ENCODE data around the gene TP53TG5. TPM values are rescaled to one million over a fixed set of nuclear protein-coding genes. Genes with fewer than 3 reads are reported as not detected.

Gene TP53TG5
- total RNA-seq, 2 experiments from 2014 or later, result 0.29 TPM; not detected in 1

DNA sequence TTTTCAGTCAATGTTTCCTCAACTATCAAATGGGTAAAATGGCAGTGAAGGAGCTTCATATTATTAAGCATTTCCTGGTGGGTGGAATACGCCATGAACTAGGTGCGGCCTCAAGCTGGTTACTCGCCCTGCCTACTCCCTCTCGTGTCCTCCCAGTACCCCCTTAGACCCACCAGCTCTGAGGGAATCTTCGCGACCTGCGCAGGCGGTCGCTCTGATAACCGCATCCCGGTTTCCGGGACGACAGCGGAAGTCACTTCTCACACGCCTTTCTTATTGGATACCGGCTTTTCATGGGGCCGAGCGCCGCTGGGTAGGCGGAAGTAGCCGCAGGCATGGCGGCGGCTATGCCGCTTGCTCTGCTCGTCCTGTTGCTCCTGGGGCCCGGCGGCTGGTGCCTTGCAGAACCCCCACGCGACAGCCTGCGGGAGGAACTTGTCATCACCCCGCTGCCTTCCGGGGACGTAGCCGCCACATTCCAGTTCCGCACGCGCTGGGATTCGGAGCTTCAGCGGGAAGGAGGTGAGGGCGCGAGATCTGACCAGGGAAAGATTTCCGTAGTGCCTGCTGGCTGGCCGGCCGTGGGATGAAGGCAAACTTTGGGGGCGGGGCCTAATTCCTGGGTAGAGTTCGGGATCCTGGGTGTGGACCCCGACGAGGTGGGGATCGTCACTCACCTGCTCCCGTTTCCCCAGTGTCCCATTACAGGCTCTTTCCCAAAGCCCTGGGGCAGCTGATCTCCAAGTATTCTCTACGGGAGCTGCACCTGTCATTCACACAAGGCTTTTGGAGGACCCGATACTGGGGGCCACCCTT, 37.9 kb upstream of the TP53TG5 start, which contains the start of gene PIGT:
PIGT (plus strand) TSS at position 320 of the 816 bp plus-strand sequence; CDS start at position 336, 16 bp downstream.
- no peaks in the 10 kb centered on the region for H3K27me3 Mint-ChIP-seq
- ChIA-PET CTCF (interaction anchor here (0.8 to 7.2 kb wide), 10 partner anchors 9 to 122 kb away, joined by 3 to 53 read pairs (median 4); partner anchors contain the start of gene SYS1), POLR2A (interaction anchor here (0.7 to 2.7 kb wide), 7 partner anchors 9 to 69 kb away, joined by 3 to 30 read pairs (median 6); partner anchors contain the start of gene SYS1)
- DNase-seq, result peak; percentile 94
- intact Hi-C loops (cut with micrococcal nuclease), result loop anchor here (5.0 kb wide), 1 partner anchor 54 kb away; the partner anchor contains the start of gene SYS1
- peaks cover 19% of the 10 kb centered on the region for H3K36me3 Mint-ChIP-seq (ENCODE audit: low read depth)
- H3K4me3 Mint-ChIP-seq, result peak within 1 kb of the TSS; percentile 87
- H3K4me1 Mint-ChIP-seq (ENCODE audit: low read depth), result peaks cover 33% of the 10 kb centered on the region
- no peaks in the 10 kb centered on the region for H3K9me3 Mint-ChIP-seq
- H3K27ac Mint-ChIP-seq, result peak within 1 kb of the TSS; percentile 95
- ATAC-seq, result peak; percentile 90
- TF ChIP-seq, protein P1, sequence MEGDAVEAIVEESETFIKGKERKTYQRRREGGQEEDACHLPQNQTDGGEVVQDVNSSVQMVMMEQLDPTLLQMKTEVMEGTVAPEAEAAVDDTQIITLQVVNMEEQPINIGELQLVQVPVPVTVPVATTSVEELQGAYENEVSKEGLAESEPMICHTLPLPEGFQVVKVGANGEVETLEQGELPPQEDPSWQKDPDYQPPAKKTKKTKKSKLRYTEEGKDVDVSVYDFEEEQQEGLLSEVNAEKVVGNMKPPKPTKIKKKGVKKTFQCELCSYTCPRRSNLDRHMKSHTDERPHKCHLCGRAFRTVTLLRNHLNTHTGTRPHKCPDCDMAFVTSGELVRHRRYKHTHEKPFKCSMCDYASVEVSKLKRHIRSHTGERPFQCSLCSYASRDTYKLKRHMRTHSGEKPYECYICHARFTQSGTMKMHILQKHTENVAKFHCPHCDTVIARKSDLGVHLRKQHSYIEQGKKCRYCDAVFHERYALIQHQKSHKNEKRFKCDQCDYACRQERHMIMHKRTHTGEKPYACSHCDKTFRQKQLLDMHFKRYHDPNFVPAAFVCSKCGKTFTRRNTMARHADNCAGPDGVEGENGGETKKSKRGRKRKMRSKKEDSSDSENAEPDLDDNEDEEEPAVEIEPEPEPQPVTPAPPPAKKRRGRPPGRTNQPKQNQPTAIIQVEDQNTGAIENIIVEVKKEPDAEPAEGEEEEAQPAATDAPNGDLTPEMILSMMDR (IDR thresholded peaks at IDR 0.05), result no peak

DNA sequence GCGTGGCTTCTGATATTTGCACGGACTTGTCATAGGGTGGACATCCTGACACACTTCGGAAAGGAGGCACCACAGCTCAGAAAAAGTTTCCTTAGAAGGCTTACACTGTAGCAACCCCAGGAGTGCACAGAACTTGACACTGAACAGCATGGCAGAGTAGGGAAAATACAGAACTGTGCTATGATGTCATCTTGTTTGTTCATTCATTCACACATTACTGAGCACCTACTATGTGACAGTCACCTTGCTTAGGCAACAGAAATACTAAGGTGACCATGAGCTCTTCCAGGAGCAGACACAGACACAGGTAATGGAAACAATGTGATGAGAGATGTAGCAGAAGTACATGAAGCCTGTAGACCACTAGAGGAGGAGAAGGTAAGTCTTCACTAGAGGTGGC, 35.4 kb upstream of the TP53TG5 start:
- DNase-seq (no peak), ATAC-seq (no peak)
- CTCF ChIA-PET, result interaction anchor here (0.9 to 4.3 kb wide), 5 partner anchors 23 to 50 kb away, joined by 3 to 24 read pairs (median 9); partner anchors contain the start of gene SYS1
- Mint-ChIP-seq H3K4me3 (no peak overlapping the region), H3K27me3 (no peaks in the 10 kb centered on the region), H3K4me1 (ENCODE audit: low read depth) (peaks cover 29% of the 10 kb centered on the region), H3K36me3 (ENCODE audit: low read depth) (peaks cover 7% of the 10 kb centered on the region), H3K27ac (no peak overlapping the region), H3K9me3 (no peaks in the 10 kb centered on the region)
- intact Hi-C loops (cut with micrococcal nuclease), result no loop called here
- TF ChIP-seq, protein P1 (IDR thresholded peaks at IDR 0.05), result no peak
- POLR2A ChIA-PET, result no interaction called here

DNA sequence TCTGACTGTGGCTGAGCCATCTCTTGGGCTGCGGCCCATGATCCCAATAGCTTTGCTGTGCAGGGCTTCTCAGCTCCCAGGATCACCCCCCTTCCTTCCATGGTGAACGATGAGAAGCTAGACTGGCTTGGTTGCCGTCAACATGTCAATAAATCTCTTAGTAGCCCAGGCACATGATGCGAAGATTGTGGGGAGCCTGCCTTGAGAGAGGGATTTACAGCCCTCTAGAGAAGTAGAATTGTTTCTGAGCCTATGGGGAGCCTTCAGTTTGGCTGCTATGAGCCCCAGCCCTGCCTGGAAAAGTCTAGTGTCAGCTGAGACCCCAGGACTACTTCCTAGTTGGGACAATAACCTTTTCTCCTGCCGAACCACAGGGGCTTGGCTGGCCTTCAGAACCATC, 34.5 kb upstream of the TP53TG5 start:
- H3K27ac Mint-ChIP-seq, result no peak overlapping the region
- DNase-seq, result no peak
- H3K4me3 Mint-ChIP-seq, result no peak overlapping the region
- no peaks in the 10 kb centered on the region for H3K27me3 Mint-ChIP-seq
- H3K4me1 Mint-ChIP-seq (ENCODE audit: low read depth), result peaks cover 27% of the 10 kb centered on the region
- ChIA-PET CTCF (interaction anchor here (0.9 to 4.3 kb wide), 5 partner anchors 24 to 101 kb away, joined by 3 to 24 read pairs (median 9); partner anchors contain the start of gene SYS1), POLR2A (interaction anchor here (0.6 to 1.3 kb wide), 4 partner anchors 16 to 271 kb away, joined by 3 to 4 read pairs (median 4); partner anchors contain the start of gene SYS1)
- intact Hi-C loops (cut with micrococcal nuclease), result no loop called here
- H3K9me3 Mint-ChIP-seq, result no peaks in the 10 kb centered on the region
- H3K36me3 Mint-ChIP-seq (ENCODE audit: low read depth), result peaks cover 3% of the 10 kb centered on the region
- TF ChIP-seq, protein P1 (IDR thresholded peaks at IDR 0.05), result no peak
- no peak for ATAC-seq

DNA sequence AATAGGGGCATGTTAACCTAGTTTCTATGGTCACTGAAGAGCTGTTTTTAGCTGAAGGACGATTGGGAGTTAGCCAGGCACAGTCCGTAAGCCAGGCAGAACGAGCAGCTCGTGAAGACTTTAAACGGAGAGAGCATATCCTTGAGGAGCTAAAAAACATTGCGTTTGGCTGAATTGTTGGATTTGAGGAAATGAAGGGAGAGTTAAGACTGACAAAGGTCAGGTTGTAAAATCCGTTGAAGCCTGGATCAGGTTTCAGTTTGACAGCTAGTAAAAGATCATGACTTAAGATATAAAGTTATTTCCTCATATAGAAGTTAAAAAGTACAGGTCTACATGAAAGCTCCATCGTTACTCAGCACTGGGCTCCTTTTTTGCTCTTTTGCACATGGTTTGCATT, 32.8 kb upstream of the TP53TG5 start:
- intact Hi-C loops (cut with micrococcal nuclease), result no loop called here

More for the DNA sequence above, 32.8 kb upstream of the TP53TG5 start:
- H3K27me3 Mint-ChIP-seq, result no peaks in the 10 kb centered on the region
- POLR2A ChIA-PET, result interaction anchor here (0.7 to 0.9 kb wide), 3 partner anchors 9 to 39 kb away, joined by 3 to 4 read pairs (median 3); no protein-coding TSS in a partner anchor
- no peak overlapping the region for H3K27ac Mint-ChIP-seq
- DNase-seq (no peak), ATAC-seq (no peak)
- peaks cover 1% of the 10 kb centered on the region for H3K36me3 Mint-ChIP-seq (ENCODE audit: low read depth)
- CTCF ChIA-PET, result interaction anchor here (0.8 to 4.3 kb wide), 3 partner anchors 26 to 42 kb away, joined by 4 to 24 read pairs (median 5); no protein-coding TSS in a partner anchor
- no peak overlapping the region for H3K4me3 Mint-ChIP-seq
- TF ChIP-seq, protein P1 (IDR thresholded peaks at IDR 0.05), result no peak
- H3K9me3 Mint-ChIP-seq, result no peaks in the 10 kb centered on the region
- H3K4me1 Mint-ChIP-seq (ENCODE audit: low read depth), result peaks cover 27% of the 10 kb centered on the region

Data from activated CD8-positive, alpha-beta T cell treated with anti-CD3 and anti-CD28 coated beads for 36 hours (primary cell).